HEK293 (cell line): Measurements from ENCODE around the gene KPNA4.

Experiments
- WT1 ChIP-seq: fragments of 450-650 bp; formaldehyde crosslinking; IDR thresholded peaks from 2 replicates; pipeline ENCODE4 v1.5.1; 2016; ENCODE audit warnings: missing biosample characterization, missing genetic modification characterization
- YY1 ChIP-seq: fragments of 450-650 bp; formaldehyde crosslinking; IDR thresholded peaks from 2 replicates; pipeline ENCODE4 v1.5.1; 2018; ENCODE audit warnings: missing biosample characterization, missing genetic modification characterization
- TF ChIP-seq, protein P1 (sequence below): fragments of 450-650 bp; formaldehyde crosslinking; IDR thresholded peaks from 2 replicates; pipeline ENCODE4 v1.5.1; 2016; ENCODE audit warnings: missing biosample characterization, missing genetic modification characterization

DNA sequence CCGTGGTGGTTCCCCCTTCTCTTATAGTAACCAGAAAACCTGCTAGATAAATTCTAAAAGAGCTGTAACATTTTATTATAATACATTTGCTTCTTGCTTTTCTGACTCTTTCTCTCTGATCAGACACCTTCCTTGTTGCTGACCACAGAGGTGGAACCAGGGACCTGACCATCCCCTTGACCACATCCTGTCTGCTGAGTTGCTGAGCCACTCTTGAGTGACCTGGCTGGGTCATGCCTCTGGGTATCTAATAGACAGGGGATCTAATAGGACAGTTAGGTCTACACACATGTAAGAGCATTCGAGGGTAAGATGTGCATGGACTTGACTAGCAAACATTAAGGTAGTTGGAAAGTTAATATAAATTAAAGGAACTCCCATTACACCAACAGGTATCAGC lies 93.0 kb downstream of the KPNA4 start:
- no peak for TF ChIP-seq YY1 (tag by site-specific recombination)
- TF ChIP-seq, protein P1, sequence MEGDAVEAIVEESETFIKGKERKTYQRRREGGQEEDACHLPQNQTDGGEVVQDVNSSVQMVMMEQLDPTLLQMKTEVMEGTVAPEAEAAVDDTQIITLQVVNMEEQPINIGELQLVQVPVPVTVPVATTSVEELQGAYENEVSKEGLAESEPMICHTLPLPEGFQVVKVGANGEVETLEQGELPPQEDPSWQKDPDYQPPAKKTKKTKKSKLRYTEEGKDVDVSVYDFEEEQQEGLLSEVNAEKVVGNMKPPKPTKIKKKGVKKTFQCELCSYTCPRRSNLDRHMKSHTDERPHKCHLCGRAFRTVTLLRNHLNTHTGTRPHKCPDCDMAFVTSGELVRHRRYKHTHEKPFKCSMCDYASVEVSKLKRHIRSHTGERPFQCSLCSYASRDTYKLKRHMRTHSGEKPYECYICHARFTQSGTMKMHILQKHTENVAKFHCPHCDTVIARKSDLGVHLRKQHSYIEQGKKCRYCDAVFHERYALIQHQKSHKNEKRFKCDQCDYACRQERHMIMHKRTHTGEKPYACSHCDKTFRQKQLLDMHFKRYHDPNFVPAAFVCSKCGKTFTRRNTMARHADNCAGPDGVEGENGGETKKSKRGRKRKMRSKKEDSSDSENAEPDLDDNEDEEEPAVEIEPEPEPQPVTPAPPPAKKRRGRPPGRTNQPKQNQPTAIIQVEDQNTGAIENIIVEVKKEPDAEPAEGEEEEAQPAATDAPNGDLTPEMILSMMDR (tag by site-specific recombination) = no peak
- no peak for TF ChIP-seq WT1 (tag by site-specific recombination)
